HEK293 (cell line): ENCODE measurements around the gene IDNK.

Experiments
- CTCF ChIA-PET: fragments of 350-600 bp; formaldehyde crosslinking; extraction: SDS; loops from one replicate; lab custom pipeline; 2021; ENCODE audit warnings: antibody characterized with exemption; lab: Yijun Ruan, JAX
- POLR2A ChIA-PET: fragments of 300-600 bp; formaldehyde crosslinking; extraction: SDS; loops from one replicate; lab custom pipeline; 2020; ENCODE audit warnings: antibody characterized with exemption, inconsistent platforms; lab: Yijun Ruan, JAX
- H3K27ac ChIP-seq: fragments of 200-500 bp; sonication (Bioruptor generic); 2 replicates; pipeline ENCODE4 v1.5.1; 2014; ENCODE audit warnings: low read depth, low read length, control low read depth, inconsistent platforms; ENCODE audit errors: extremely low read depth
- H3K36me3 ChIP-seq, 2 experiments: fragments of 200-500 bp in 1 of 2; sonication (Bioruptor generic) in 1 of 2; 1 replicate in 1 of 2; 2 replicates in 1 of 2; pipeline ENCODE4 v1.5.1; 2014 to 2017; ENCODE audit warnings: inconsistent platforms in 2 of 2, low read length in 2 of 2; ENCODE audit not compliant: control insufficient read depth in 2 of 2, insufficient read depth in 1 of 2
- H3K4me1 ChIP-seq: fragments of 200-500 bp; sonication (Bioruptor generic); 2 replicates; pipeline ENCODE4 v1.5.1; 2014; ENCODE audit warnings: mild to moderate bottlenecking, low read length, inconsistent platforms; ENCODE audit not compliant: control insufficient read depth, insufficient read depth
- H3K4me3 ChIP-seq: 2 replicates; pipeline ENCODE4 v1.5.1; 2011; ENCODE audit warnings: low read depth, mild to moderate bottlenecking, control low read depth, low read length, moderate library complexity
- H3K9me3 ChIP-seq: fragments of 200-500 bp; sonication (Bioruptor generic); 2 replicates; pipeline ENCODE4 v1.5.1; 2014; ENCODE audit warnings: low read depth, low read length, inconsistent platforms; ENCODE audit not compliant: control insufficient read depth, insufficient read depth
- REPIN1 ChIP-seq: fragments of 450-650 bp; formaldehyde crosslinking; IDR thresholded peaks from 2 replicates; pipeline ENCODE4 v1.5.1; 2017; ENCODE audit warnings: missing biosample characterization, missing genetic modification characterization, low read depth
- ZBTB1 ChIP-seq: fragments of 450-650 bp; formaldehyde crosslinking; IDR thresholded peaks from 2 replicates; pipeline ENCODE4 v1.5.1; 2016; ENCODE audit warnings: missing biosample characterization, missing genetic modification characterization
- ZNF157 ChIP-seq: fragments of 450-650 bp; formaldehyde crosslinking; IDR thresholded peaks from 2 replicates; pipeline ENCODE4 v1.5.1; 2016; ENCODE audit warnings: missing biosample characterization, missing genetic modification characterization
- ZNF19 ChIP-seq: fragments of 450-650 bp; formaldehyde crosslinking; IDR thresholded peaks from 2 replicates; pipeline ENCODE4; 2016; ENCODE audit warnings: missing biosample characterization, missing genetic modification characterization, low read depth
- ZNF214 ChIP-seq: fragments of 450-650 bp; formaldehyde crosslinking; IDR thresholded peaks from 2 replicates; pipeline ENCODE4 v1.5.1; 2017; ENCODE audit warnings: missing biosample characterization, mild to moderate bottlenecking, missing genetic modification characterization, borderline replicate concordance
- ZNF37A ChIP-seq: fragments of 450-650 bp; IDR thresholded peaks from 2 replicates; pipeline ENCODE4 v1.5.1; 2018; ENCODE audit warnings: missing biosample characterization, missing genetic modification characterization
- ZNF560 ChIP-seq: fragments of 450-650 bp; formaldehyde crosslinking; IDR thresholded peaks from 2 replicates; pipeline ENCODE4 v1.5.1; 2017; ENCODE audit warnings: missing biosample characterization, missing genetic modification characterization, borderline replicate concordance
- ZNF600 ChIP-seq: fragments of 450-650 bp; formaldehyde crosslinking; IDR thresholded peaks from 2 replicates; pipeline ENCODE4 v1.5.1; 2016; ENCODE audit warnings: missing biosample characterization, missing genetic modification characterization
- ZNF626 ChIP-seq: fragments of 450-650 bp; sonication (Bioruptor Pico); formaldehyde crosslinking; IDR thresholded peaks from 2 replicates; pipeline ENCODE4 v1.5.1; 2018; ENCODE audit warnings: missing biosample characterization, missing genetic modification characterization, inconsistent platforms
- ZNF670 ChIP-seq: fragments of 450-650 bp; formaldehyde crosslinking; IDR thresholded peaks from 2 replicates; pipeline ENCODE4 v1.5.1; 2016; ENCODE audit warnings: missing biosample characterization, missing genetic modification characterization, low read depth
- ZNF704 ChIP-seq: fragments of 450-650 bp; formaldehyde crosslinking; IDR thresholded peaks from 2 replicates; pipeline ENCODE4 v1.5.1; 2016; ENCODE audit warnings: missing biosample characterization, missing genetic modification characterization
- ZNF776 ChIP-seq: fragments of 450-650 bp; formaldehyde crosslinking; IDR thresholded peaks from 2 replicates; pipeline ENCODE4 v1.5.0; 2017; ENCODE audit warnings: missing biosample characterization, missing genetic modification characterization, borderline replicate concordance
- ZNF791 ChIP-seq: fragments of 450-650 bp; formaldehyde crosslinking; IDR thresholded peaks from 2 replicates; pipeline ENCODE4 v1.5.1; 2016; ENCODE audit warnings: missing biosample characterization, missing genetic modification characterization
- ZNF830 ChIP-seq: fragments of 450-650 bp; IDR thresholded peaks from 2 replicates; pipeline ENCODE4 v1.5.0; 2018; ENCODE audit warnings: missing biosample characterization, missing genetic modification characterization, low read depth, mild to moderate bottlenecking, moderate library complexity
- TF ChIP-seq, protein P1 (sequence below): IDR thresholded peaks from 2 replicates; pipeline ENCODE4 v1.6.1; 2011; ENCODE audit warnings: mild to moderate bottlenecking, low read depth, low read length, borderline replicate concordance
- TF ChIP-seq, protein P2 (sequence below): fragments of 450-650 bp; formaldehyde crosslinking; IDR thresholded peaks from 2 replicates; pipeline ENCODE4 v1.5.1; 2017; ENCODE audit warnings: missing biosample characterization, missing genetic modification characterization
- TF ChIP-seq, protein P3 (sequence below): fragments of 450-650 bp; formaldehyde crosslinking; IDR thresholded peaks from 2 replicates; pipeline ENCODE4 v1.5.1; 2016; ENCODE audit warnings: missing biosample characterization, missing genetic modification characterization
- TF ChIP-seq, protein P4 (sequence below): fragments of 450-650 bp; IDR thresholded peaks from 2 replicates; pipeline ENCODE4 v1.5.1; 2018; ENCODE audit warnings: missing biosample characterization, missing genetic modification characterization

IDNK gene

GRCh38 chr9:83656032-83656680 is 33.2 kb downstream of the IDNK start:
- ChIA-PET POLR2A (no interaction called here), CTCF (interaction anchor here (0.5 to 1.0 kb wide), 2 partner anchors 51 to 489 kb away, joined by 4 to 5 read pairs; partner anchors contain the start of gene UBQLN1)
- no peaks in the 10 kb centered on the region for H3K9me3 ChIP-seq
- H3K4me1 ChIP-seq = no peaks in the 10 kb centered on the region
- TF ChIP-seq, protein P1, sequence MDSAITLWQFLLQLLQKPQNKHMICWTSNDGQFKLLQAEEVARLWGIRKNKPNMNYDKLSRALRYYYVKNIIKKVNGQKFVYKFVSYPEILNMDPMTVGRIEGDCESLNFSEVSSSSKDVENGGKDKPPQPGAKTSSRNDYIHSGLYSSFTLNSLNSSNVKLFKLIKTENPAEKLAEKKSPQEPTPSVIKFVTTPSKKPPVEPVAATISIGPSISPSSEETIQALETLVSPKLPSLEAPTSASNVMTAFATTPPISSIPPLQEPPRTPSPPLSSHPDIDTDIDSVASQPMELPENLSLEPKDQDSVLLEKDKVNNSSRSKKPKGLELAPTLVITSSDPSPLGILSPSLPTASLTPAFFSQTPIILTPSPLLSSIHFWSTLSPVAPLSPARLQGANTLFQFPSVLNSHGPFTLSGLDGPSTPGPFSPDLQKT = no peak
- TF ChIP-seq ZNF214 (tag by site-specific recombination) (no peak), ZNF704 (tag by site-specific recombination) (no peak), ZNF37A (tag by site-specific recombination) (no peak), ZNF560 (tag by site-specific recombination) (no peak), ZNF791 (tag by site-specific recombination) (no peak), ZNF670 (no peak), ZNF776 (tag by site-specific recombination) (no peak), ZNF157 (tag by site-specific recombination) (no peak), ZBTB1 (tag by site-specific recombination) (no peak), ZNF600 (tag by site-specific recombination) (no peak), ZNF19 (no peak), ZNF830 (tag by site-specific recombination) (no peak), REPIN1 (tag by site-specific recombination) (no peak), ZNF626 (tag by site-specific recombination) (no peak)
- TF ChIP-seq, protein P2, sequence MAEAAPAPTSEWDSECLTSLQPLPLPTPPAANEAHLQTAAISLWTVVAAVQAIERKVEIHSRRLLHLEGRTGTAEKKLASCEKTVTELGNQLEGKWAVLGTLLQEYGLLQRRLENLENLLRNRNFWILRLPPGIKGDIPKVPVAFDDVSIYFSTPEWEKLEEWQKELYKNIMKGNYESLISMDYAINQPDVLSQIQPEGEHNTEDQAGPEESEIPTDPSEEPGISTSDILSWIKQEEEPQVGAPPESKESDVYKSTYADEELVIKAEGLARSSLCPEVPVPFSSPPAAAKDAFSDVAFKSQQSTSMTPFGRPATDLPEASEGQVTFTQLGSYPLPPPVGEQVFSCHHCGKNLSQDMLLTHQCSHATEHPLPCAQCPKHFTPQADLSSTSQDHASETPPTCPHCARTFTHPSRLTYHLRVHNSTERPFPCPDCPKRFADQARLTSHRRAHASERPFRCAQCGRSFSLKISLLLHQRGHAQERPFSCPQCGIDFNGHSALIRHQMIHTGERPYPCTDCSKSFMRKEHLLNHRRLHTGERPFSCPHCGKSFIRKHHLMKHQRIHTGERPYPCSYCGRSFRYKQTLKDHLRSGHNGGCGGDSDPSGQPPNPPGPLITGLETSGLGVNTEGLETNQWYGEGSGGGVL (tag by site-specific recombination) = no peak
- TF ChIP-seq, protein P3, sequence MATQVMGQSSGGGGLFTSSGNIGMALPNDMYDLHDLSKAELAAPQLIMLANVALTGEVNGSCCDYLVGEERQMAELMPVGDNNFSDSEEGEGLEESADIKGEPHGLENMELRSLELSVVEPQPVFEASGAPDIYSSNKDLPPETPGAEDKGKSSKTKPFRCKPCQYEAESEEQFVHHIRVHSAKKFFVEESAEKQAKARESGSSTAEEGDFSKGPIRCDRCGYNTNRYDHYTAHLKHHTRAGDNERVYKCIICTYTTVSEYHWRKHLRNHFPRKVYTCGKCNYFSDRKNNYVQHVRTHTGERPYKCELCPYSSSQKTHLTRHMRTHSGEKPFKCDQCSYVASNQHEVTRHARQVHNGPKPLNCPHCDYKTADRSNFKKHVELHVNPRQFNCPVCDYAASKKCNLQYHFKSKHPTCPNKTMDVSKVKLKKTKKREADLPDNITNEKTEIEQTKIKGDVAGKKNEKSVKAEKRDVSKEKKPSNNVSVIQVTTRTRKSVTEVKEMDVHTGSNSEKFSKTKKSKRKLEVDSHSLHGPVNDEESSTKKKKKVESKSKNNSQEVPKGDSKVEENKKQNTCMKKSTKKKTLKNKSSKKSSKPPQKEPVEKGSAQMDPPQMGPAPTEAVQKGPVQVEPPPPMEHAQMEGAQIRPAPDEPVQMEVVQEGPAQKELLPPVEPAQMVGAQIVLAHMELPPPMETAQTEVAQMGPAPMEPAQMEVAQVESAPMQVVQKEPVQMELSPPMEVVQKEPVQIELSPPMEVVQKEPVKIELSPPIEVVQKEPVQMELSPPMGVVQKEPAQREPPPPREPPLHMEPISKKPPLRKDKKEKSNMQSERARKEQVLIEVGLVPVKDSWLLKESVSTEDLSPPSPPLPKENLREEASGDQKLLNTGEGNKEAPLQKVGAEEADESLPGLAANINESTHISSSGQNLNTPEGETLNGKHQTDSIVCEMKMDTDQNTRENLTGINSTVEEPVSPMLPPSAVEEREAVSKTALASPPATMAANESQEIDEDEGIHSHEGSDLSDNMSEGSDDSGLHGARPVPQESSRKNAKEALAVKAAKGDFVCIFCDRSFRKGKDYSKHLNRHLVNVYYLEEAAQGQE (tag by site-specific recombination) = no peak
- TF ChIP-seq, protein P4, sequence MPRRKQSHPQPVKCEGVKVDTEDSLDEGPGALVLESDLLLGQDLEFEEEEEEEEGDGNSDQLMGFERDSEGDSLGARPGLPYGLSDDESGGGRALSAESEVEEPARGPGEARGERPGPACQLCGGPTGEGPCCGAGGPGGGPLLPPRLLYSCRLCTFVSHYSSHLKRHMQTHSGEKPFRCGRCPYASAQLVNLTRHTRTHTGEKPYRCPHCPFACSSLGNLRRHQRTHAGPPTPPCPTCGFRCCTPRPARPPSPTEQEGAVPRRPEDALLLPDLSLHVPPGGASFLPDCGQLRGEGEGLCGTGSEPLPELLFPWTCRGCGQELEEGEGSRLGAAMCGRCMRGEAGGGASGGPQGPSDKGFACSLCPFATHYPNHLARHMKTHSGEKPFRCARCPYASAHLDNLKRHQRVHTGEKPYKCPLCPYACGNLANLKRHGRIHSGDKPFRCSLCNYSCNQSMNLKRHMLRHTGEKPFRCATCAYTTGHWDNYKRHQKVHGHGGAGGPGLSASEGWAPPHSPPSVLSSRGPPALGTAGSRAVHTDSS = no peak
- H3K4me3 ChIP-seq = no peak overlapping the region
- no peak overlapping the region for H3K27ac ChIP-seq
- H3K36me3 ChIP-seq = peaks cover 16 to 90% of the 10 kb centered on the region in 2 experiments
